Smooth muscle cell (in vitro differentiated cells): Measurements from ENCODE around the gene MAST3. TPM values are rescaled to one million over a fixed set of nuclear protein-coding genes. Genes with fewer than 3 reads are reported as not detected.

Experiments
- DNase-seq: peaks from one replicate; lab custom pipeline; 2025; ENCODE audit not compliant: unreplicated experiment; lab: John Stamatoyannopoulos, UW
- H2AFZ ChIP-seq: fragments of 200-600 bp; sonication (generic); 2 replicates; pipeline ENCODE4 v1.6.0; 2016; ENCODE audit warnings: antibody characterized with exemption, low read depth, mild to moderate bottlenecking
- H3F3A ChIP-seq: fragments of 200-600 bp; sonication (generic); 2 replicates; pipeline ENCODE4 v1.6.0; 2017; ENCODE audit warnings: antibody characterized with exemption, low read depth
- H3K27ac ChIP-seq: fragments of 200-600 bp; sonication (generic); 2 replicates; pipeline ENCODE4 v1.5.1; 2016; ENCODE audit warnings: low read depth, mild to moderate bottlenecking
- H3K27me3 ChIP-seq: fragments of 200-600 bp; sonication (generic); 2 replicates; pipeline ENCODE4 v1.6.1; 2016; ENCODE audit warnings: low read depth, mild to moderate bottlenecking
- H3K36me3 ChIP-seq: fragments of 200-600 bp; sonication (generic); 2 replicates; pipeline ENCODE4 v1.5.1; 2016; ENCODE audit warnings: low read depth
- H3K4me1 ChIP-seq: fragments of 200-600 bp; sonication (generic); 2 replicates; pipeline ENCODE4 v1.5.1; 2016; ENCODE audit warnings: low read depth
- H3K4me2 ChIP-seq: fragments of 200-600 bp; sonication (generic); 2 replicates; pipeline ENCODE4 v1.6.0; 2016; ENCODE audit warnings: mild to moderate bottlenecking
- H3K4me3 ChIP-seq: fragments of 200-600 bp; sonication (generic); 2 replicates; pipeline ENCODE4 v1.5.1; 2016; ENCODE audit warnings: mild to moderate bottlenecking
- H3K79me2 ChIP-seq: fragments of 200-600 bp; sonication (generic); 2 replicates; pipeline ENCODE4 v1.6.0; 2016; ENCODE audit warnings: low read depth, mild to moderate bottlenecking
- H3K9ac ChIP-seq: fragments of 200-600 bp; sonication (generic); 2 replicates; pipeline ENCODE4 v1.6.0; 2016; ENCODE audit warnings: low read depth
- H3K9me3 ChIP-seq: fragments of 200-600 bp; sonication (generic); replicated peaks from 2 replicates; pipeline ENCODE4 v1.5.1; 2016; ENCODE audit warnings: low read depth
- H4K20me1 ChIP-seq: fragments of 200-600 bp; sonication (generic); 2 replicates; pipeline ENCODE4 v1.6.0; 2016; ENCODE audit warnings: low read depth
- WGBS: methylation state at CpG from one replicate; pipeline ENCODE4 v1.1.7; 2016; ENCODE audit warnings: low lambda C conversion rate; 5-methylcytosine and 5-hydroxymethylcytosine counted together
- polyA plus RNA-seq: library from polyadenylated mRNA; unstranded; fragments of >200 nt; fragmentation: Nextera tagmentation; extraction: Ambion mirVana; gene quantifications from 2 replicates; pipeline ENCODE4 v1.2.1, GENCODE V29; 2016
- total RNA-seq: library from RNA; depleted of rRNA; stranded (reverse); fragments of >200 nt; gene quantifications from 2 replicates; pipeline ENCODE4 v1.2.3, GENCODE V29; 2014
- TF ChIP-seq, protein P1 (sequence below): fragments of 200-600 bp; sonication (generic); IDR thresholded peaks from 2 replicates; pipeline ENCODE4 v1.5.1; 2017; ENCODE audit warnings: borderline replicate concordance, mild to moderate bottlenecking, antibody characterized with exemption; ENCODE audit not compliant: insufficient read depth, poor library complexity, severe bottlenecking

Gene MAST3
- total and polyA plus RNA-seq, 2 experiments from 2014 or later, result 4.3 TPM

GRCh38 chr19:18128044-18128443, 30.5 kb downstream of the MAST3 start:
- Histone ChIP-seq H3K9ac (no peak overlapping the region), H2AFZ (no peak overlapping the region), H3K4me2 (no peak overlapping the region), H3K9me3 (no peaks in the 10 kb centered on the region), H4K20me1 (no peaks in the 10 kb centered on the region), H3F3A (no peaks in the 10 kb centered on the region), H3K27ac (no peak overlapping the region), H3K36me3 (no peaks in the 10 kb centered on the region), H3K79me2 (no peaks in the 10 kb centered on the region), H3K27me3 (no peaks in the 10 kb centered on the region), H3K4me1 (no peaks in the 10 kb centered on the region), H3K4me3 (no peak overlapping the region)
- no peak for DNase-seq
- TF ChIP-seq, protein P1, sequence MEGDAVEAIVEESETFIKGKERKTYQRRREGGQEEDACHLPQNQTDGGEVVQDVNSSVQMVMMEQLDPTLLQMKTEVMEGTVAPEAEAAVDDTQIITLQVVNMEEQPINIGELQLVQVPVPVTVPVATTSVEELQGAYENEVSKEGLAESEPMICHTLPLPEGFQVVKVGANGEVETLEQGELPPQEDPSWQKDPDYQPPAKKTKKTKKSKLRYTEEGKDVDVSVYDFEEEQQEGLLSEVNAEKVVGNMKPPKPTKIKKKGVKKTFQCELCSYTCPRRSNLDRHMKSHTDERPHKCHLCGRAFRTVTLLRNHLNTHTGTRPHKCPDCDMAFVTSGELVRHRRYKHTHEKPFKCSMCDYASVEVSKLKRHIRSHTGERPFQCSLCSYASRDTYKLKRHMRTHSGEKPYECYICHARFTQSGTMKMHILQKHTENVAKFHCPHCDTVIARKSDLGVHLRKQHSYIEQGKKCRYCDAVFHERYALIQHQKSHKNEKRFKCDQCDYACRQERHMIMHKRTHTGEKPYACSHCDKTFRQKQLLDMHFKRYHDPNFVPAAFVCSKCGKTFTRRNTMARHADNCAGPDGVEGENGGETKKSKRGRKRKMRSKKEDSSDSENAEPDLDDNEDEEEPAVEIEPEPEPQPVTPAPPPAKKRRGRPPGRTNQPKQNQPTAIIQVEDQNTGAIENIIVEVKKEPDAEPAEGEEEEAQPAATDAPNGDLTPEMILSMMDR, result no peak
- 93% methylated on average over 3 of the region's 3 CpGs for WGBS

DNA sequence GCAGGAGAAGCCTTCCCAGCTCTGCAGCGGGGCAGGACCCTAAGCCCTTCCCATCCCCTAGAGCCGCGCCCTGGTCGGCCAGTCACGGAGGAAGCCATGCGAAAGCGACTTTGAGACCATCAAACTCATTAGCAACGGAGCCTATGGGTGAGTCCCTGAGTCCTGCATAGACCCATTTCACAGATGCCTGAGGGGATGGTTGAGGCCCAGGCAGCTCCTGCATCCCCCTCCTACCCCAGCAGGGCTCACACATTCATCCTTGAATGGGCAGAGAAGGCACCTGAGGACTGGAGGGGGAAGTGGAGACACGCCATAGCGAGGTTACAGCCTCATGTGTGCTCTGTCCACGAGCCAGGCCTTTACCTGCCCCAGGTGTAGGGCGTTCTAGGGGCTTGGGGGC, 31.2 kb downstream of the MAST3 start:
- no peaks in the 10 kb centered on the region for H3F3A ChIP-seq
- no peak overlapping the region for H3K4me3 ChIP-seq
- H3K4me1 ChIP-seq, result no peaks in the 10 kb centered on the region
- no peaks in the 10 kb centered on the region for H3K9me3 ChIP-seq
- H3K9ac ChIP-seq, result no peak overlapping the region
- DNase-seq, result no peak
- TF ChIP-seq, protein P1, result no peak
- no peaks in the 10 kb centered on the region for H3K79me2 ChIP-seq
- H3K4me2 ChIP-seq, result no peak overlapping the region
- no peaks in the 10 kb centered on the region for H3K27me3 ChIP-seq
- H2AFZ ChIP-seq, result no peak overlapping the region
- WGBS, result 97% methylated on average over 12 of the region's 12 CpGs
- H3K27ac ChIP-seq, result no peak overlapping the region
- no peaks in the 10 kb centered on the region for H4K20me1 ChIP-seq
- H3K36me3 ChIP-seq, result no peaks in the 10 kb centered on the region

DNA sequence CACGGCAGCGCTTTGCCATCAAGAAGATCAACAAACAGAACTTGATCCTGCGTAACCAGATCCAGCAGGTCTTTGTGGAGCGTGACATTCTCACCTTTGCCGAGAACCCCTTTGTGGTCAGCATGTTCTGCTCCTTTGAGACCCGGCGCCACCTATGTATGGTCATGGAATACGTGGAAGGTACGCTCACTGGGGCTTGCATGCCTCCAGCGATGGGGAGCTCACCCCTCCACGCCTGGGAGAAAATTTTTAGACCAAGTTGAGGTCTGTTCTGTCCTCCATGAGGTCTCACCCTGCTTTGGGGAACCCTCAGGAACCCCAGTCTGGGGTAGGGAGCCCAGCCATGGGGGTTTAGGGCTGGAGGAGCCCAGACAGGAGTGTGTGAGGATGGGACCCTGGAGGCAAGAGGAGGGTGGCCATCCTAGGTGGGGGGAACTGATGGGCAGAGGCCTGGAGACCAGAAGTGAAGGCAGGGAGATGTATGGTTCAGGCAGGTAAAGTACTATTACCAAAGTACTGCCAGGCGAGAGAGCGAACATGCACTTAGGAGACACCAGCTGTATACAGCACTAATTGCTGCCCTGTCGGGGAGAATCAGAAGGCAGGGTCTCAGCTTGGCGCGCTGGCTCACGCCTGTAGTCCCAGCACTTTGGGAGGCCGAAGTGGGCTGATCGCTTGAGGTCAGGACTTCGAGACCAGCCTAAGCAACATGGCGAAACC, 33.1 kb downstream of the MAST3 start:
- no peaks in the 10 kb centered on the region for H3K9me3 ChIP-seq
- 94% methylated on average over 21 of the region's 21 CpGs for WGBS
- H3K27me3 ChIP-seq, result no peaks in the 10 kb centered on the region
- H4K20me1 ChIP-seq, result no peaks in the 10 kb centered on the region
- no peaks in the 10 kb centered on the region for H3K4me1 ChIP-seq
- H3K4me3 ChIP-seq, result no peak overlapping the region
- H3K4me2 ChIP-seq, result no peak overlapping the region
- H2AFZ ChIP-seq, result no peak overlapping the region
- H3K79me2 ChIP-seq, result no peaks in the 10 kb centered on the region
- TF ChIP-seq, protein P1, result no peak
- no peak for DNase-seq
- no peaks in the 10 kb centered on the region for H3K36me3 ChIP-seq
- no peak overlapping the region for H3K9ac ChIP-seq
- H3K27ac ChIP-seq, result no peak overlapping the region
- no peaks in the 10 kb centered on the region for H3F3A ChIP-seq
